Right atrium auricular region (tissue), 2 donors: ENCODE results near the gene PGAP6. TPM values are rescaled to one million over a fixed set of nuclear protein-coding genes. Genes with fewer than 3 reads are reported as not detected.
"Not testable (repeated sequence)": the region's sequence is repeated elsewhere in the genome, so short reads cannot be mapped to it uniquely, and the experiment has no call there.

Source experiments
- DNase-seq: peaks from one replicate; pipeline ENCODE4 v3.0.0-alpha.2; 2019; ENCODE audit warnings: low spot score
- H3K27ac ChIP-seq, 2 donors: fragments of 200-600 bp; sonication (generic); 1 replicate in 1 of 2; 2 replicates in 1 of 2; pipeline ENCODE4 v1.5.1; 2016 to 2019
- H3K27me3 ChIP-seq, 2 donors: fragments of 200-600 bp; sonication (generic); one replicate each; pipeline versions ENCODE4 v1.5.1 to v1.6.0; 2017 to 2019
- H3K36me3 ChIP-seq: fragments of 200-600 bp; sonication (generic); one replicate; pipeline ENCODE4 v1.5.1; 2016
- H3K4me1 ChIP-seq, 2 donors: fragments of 200-600 bp; sonication (generic); one replicate each; pipeline versions ENCODE4 v1.5.1 to v1.6.0; 2017 to 2019
- H3K4me3 ChIP-seq, 2 donors: fragments of 200-600 bp; sonication (generic); 1 replicate in 1 of 2; 2 replicates in 1 of 2; pipeline ENCODE4 v1.5.1; 2017 to 2019; ENCODE audit warnings: mild to moderate bottlenecking in 1 of 2, moderate library complexity in 1 of 2
- H3K9me3 ChIP-seq, 2 donors: fragments of 200-600 bp; sonication (generic); one replicate each; pipeline ENCODE4 v1.5.1; 2019
- CTCF ChIP-seq, 2 donors: fragments of 200-600 bp; sonication (generic); IDR thresholded peaks; one replicate each; pipeline ENCODE4 v1.5.1; 2019; ENCODE audit warnings: antibody characterized with exemption in 2 of 2
- total RNA-seq, 2 donors: library from RNA; depleted of rRNA; stranded (reverse); fragments of >200 nt; gene quantifications; one replicate each; pipeline ENCODE4 v1.1.0, GENCODE V29; 2016

Gene PGAP6
- total RNA-seq, 2 donors from 2014 or later, result 34.0 to 41.1 TPM

GRCh38 chr16:345772-346171, 36.0 kb downstream of the PGAP6 start:
- no peaks in the 10 kb centered on the region for H3K27me3 ChIP-seq
- no peak overlapping the region for H3K27ac ChIP-seq
- DNase-seq, result no peak
- H3K4me1 ChIP-seq, result peaks cover 0 to 3% of the 10 kb centered on the region in 2 donors
- TF ChIP-seq CTCF (IDR thresholded peaks at IDR 0.05), result no peak
- H3K4me3 ChIP-seq, result no peak overlapping the region
- H3K36me3 ChIP-seq, result peaks cover 21% of the 10 kb centered on the region
- no peaks in the 10 kb centered on the region for H3K9me3 ChIP-seq

- TF ChIP-seq CTCF (IDR thresholded peaks at IDR 0.05), result no peak
- H3K27me3 ChIP-seq, result no peaks in the 10 kb centered on the region
- H3K4me1 ChIP-seq, result no peaks in the 10 kb centered on the region
- no peak overlapping the region for H3K27ac ChIP-seq
- H3K9me3 ChIP-seq, result no peaks in the 10 kb centered on the region
- DNase-seq, result no peak
- no peak overlapping the region for H3K4me3 ChIP-seq
- peaks cover 21% of the 10 kb centered on the region for H3K36me3 ChIP-seq
Measured at GRCh38 chr16:342455-343213, 39.1 kb downstream of the PGAP6 start.

GRCh38 chr16:341974-342336, 39.8 kb downstream of the PGAP6 start:
- not testable (repeated sequence) for H3K27me3 ChIP-seq, H3K9me3 ChIP-seq, H3K4me3 ChIP-seq, DNase-seq, H3K4me1 ChIP-seq, H3K27ac ChIP-seq
- peaks cover 21% of the 10 kb centered on the region for H3K36me3 ChIP-seq

- not testable (repeated sequence) for H3K9me3 ChIP-seq, H3K27ac ChIP-seq, H3K27me3 ChIP-seq, DNase-seq, H3K4me3 ChIP-seq, H3K4me1 ChIP-seq
- peaks cover 18% of the 10 kb centered on the region for H3K36me3 ChIP-seq
Measured at GRCh38 chr16:341095-341973, 40.4 kb downstream of the PGAP6 start.

- DNase-seq, result no peak
- no peak for TF ChIP-seq CTCF (IDR thresholded peaks at IDR 0.05)
- Histone ChIP-seq H3K27me3 (no peaks in the 10 kb centered on the region), H3K36me3 (peaks cover 10% of the 10 kb centered on the region), H3K27ac (no peak overlapping the region), H3K4me1 (peaks cover 0 to 7% of the 10 kb centered on the region in 2 donors), H3K4me3 (no peak overlapping the region), H3K9me3 (no peaks in the 10 kb centered on the region)
Measured at GRCh38 chr16:340370-341091, 41.2 kb downstream of the PGAP6 start.

- Histone ChIP-seq H3K9me3 (no peaks in the 10 kb centered on the region), H3K36me3 (peaks cover 4% of the 10 kb centered on the region), H3K27ac (no peak overlapping the region), H3K27me3 (no peaks in the 10 kb centered on the region), H3K4me3 (no peak overlapping the region), H3K4me1 (peaks cover 0 to 7% of the 10 kb centered on the region in 2 donors)
- no peak for TF ChIP-seq CTCF (IDR thresholded peaks at IDR 0.05)
- DNase-seq, result no peak
Measured at GRCh38 chr16:339680-340079, 42.1 kb downstream of the PGAP6 start.
